Chondrocyte (in vitro differentiated cells): ENCODE data around the gene RAVER1. TPM values are rescaled to one million over a fixed set of nuclear protein-coding genes. Genes with fewer than 3 reads are reported as not detected.

Experiments
- DNase-seq: peaks from one replicate; pipeline ENCODE4 v3.0.0; 2021; ENCODE audit warnings: mixed read lengths, low spot score
- H3K27ac Mint-ChIP-seq: one replicate; pipeline ENCODE4 v1.8.0; 2021; ENCODE audit warnings: mild to moderate bottlenecking, moderate library complexity, mixed read lengths; ENCODE audit not compliant: unreplicated experiment
- H3K27me3 Mint-ChIP-seq: 2 replicates; pipeline ENCODE4 v1.8.0; 2021; ENCODE audit warnings: low read depth, mixed read lengths
- H3K36me3 Mint-ChIP-seq: 2 replicates; pipeline ENCODE4 v1.8.0; 2021; ENCODE audit warnings: low read depth, mixed read lengths
- H3K4me1 Mint-ChIP-seq: 2 replicates; pipeline ENCODE4 v1.8.0; 2021; ENCODE audit warnings: low read depth, mild to moderate bottlenecking, mixed read lengths
- H3K4me3 Mint-ChIP-seq: one replicate; pipeline ENCODE4 v1.8.0; 2021; ENCODE audit warnings: mild to moderate bottlenecking, moderate library complexity, mixed read lengths; ENCODE audit not compliant: unreplicated experiment
- H3K9me3 Mint-ChIP-seq: 2 replicates; pipeline ENCODE4 v1.8.0; 2021; ENCODE audit warnings: low read depth, mixed read lengths
- CTCF ChIP-seq: fragments of 200-600 bp; sonication (generic); IDR thresholded peaks from 2 replicates; pipeline ENCODE4 v1.5.0; 2021; ENCODE audit warnings: antibody characterized with exemption, mild to moderate bottlenecking, moderate library complexity
- total RNA-seq: library from RNA; stranded (reverse); gene quantifications from 3 replicates; pipeline ENCODE4 v1.2.1, GENCODE V29; 2021

Gene RAVER1
- total RNA-seq, 1 donor from 2014 or later: 32.3 TPM

DNA sequence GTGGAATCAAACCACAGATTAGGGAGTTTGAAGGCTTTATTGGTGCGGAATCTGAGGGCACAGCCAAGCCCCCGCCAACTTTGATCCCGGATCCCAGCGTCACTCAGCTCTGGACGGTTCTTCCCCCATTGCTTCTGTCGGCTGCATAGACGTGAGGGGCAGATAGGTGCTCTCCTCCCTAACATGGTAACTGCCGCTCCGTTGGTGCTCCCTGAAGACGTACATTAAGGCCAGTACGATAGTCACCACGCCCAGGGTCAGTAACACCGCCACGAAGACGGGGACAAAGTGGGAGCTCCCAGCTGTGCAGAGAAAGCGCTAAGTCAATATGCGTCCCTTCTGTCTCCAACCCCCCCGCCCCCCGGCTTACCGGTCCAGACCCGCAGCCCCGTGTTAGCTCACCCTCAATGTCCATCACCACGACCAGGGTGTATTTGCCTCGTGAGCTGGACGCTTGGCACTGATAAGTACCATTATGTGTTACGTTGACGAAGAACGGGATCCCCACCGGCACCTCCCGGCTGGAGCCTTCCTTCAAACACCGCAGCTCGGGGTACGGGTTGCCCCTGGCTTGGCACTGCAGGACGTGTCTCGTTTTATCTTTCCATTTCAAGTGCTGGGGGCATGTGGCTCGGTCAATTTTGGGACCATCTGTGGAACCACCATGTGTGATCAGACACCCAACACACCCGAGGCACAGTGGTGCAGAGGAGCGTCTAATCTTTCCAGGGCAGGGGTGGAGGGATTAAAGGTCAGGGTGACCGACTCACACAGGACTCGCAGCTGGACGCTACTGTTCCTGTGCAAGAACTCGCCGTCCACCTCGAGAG, 644 bp upstream of the RAVER1 start:
- Mint-ChIP-seq H3K9me3 (no peaks in the 10 kb centered on the region), H3K4me3 (peak overlapping the region; percentile 94), H3K27ac (peak overlapping the region; percentile 95), H3K4me1 (peaks cover 28% of the 10 kb centered on the region), H3K27me3 (no peaks in the 10 kb centered on the region), H3K36me3 (peaks cover 4% of the 10 kb centered on the region)
- no peak for DNase-seq
- no peak for TF ChIP-seq CTCF

GRCh38 chr19:10332158-10332964, 968 bp downstream of the RAVER1 start:
- DNase-seq: no peak
- peak overlapping the region; percentile 94 for H3K4me3 Mint-ChIP-seq
- H3K27me3 Mint-ChIP-seq: no peaks in the 10 kb centered on the region
- H3K27ac Mint-ChIP-seq: peak overlapping the region; percentile 99
- H3K4me1 Mint-ChIP-seq: peaks cover 28% of the 10 kb centered on the region
- H3K9me3 Mint-ChIP-seq: no peaks in the 10 kb centered on the region
- peak; percentile 55 for TF ChIP-seq CTCF
- H3K36me3 Mint-ChIP-seq: peaks cover 6% of the 10 kb centered on the region

- Mint-ChIP-seq H3K27me3 (no peaks in the 10 kb centered on the region), H3K27ac (no peak overlapping the region), H3K4me3 (no peak overlapping the region), H3K9me3 (no peaks in the 10 kb centered on the region), H3K4me1 (peaks cover 23% of the 10 kb centered on the region), H3K36me3 (peaks cover 9% of the 10 kb centered on the region)
- no peak for DNase-seq
- no peak for TF ChIP-seq CTCF
Measured at GRCh38 chr19:10329555-10329954, 3.8 kb downstream of the RAVER1 start.

DNA sequence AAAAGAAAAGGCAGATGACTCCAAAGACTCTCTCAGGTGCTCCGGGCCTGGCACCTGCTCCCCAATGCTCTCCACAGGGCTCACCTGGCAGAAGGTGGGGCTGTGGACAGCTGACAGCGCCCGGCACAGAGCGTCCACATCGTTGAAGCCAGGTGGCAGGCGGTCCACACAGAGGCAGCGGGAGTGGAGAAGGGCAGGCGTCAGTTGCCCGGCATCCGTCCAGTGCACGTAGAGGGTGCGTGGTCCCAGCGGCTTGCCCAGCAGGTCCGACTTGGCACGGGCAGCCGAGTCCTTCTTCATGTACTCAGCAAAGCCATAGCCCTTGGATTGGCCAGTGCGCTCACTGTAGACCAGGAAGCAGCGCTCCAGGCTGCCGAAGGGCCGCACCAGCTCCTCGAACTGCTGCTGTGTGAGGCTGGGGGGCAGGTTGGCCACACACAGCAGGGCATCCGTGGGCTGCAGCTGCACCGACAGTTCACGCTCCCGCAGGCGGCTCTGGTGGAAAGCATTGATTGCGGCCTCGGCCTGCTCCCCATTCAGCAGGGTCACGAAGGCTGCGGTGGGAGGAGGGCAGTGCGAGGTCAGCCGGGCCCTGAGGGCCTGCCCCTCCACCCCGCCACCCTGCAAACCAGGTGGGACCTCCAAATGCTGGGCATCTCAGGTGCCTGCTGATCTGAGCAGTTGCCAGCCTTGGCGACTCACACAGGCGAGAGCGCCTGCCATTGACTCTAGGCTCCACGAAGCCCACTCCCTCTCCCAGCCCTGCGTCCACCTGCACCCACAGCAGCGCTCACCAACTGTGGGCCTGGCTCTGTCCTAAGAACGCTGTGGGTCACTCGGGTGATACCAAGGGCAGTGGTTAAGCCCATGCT, 4.5 kb downstream of the RAVER1 start:
- no peak overlapping the region for H3K4me3 Mint-ChIP-seq
- H3K4me1 Mint-ChIP-seq: peaks cover 16% of the 10 kb centered on the region
- H3K27ac Mint-ChIP-seq: no peak overlapping the region
- H3K27me3 Mint-ChIP-seq: no peaks in the 10 kb centered on the region
- H3K36me3 Mint-ChIP-seq: peaks cover 9% of the 10 kb centered on the region
- H3K9me3 Mint-ChIP-seq: no peaks in the 10 kb centered on the region
- TF ChIP-seq CTCF: no peak
- DNase-seq: no peak

GRCh38 chr19:10327793-10328192, 5.5 kb downstream of the RAVER1 start:
- peaks cover 9% of the 10 kb centered on the region for H3K36me3 Mint-ChIP-seq
- no peak for TF ChIP-seq CTCF
- no peaks in the 10 kb centered on the region for H3K9me3 Mint-ChIP-seq
- peaks cover 12% of the 10 kb centered on the region for H3K4me1 Mint-ChIP-seq
- no peaks in the 10 kb centered on the region for H3K27me3 Mint-ChIP-seq
- no peak overlapping the region for H3K4me3 Mint-ChIP-seq
- no peak for DNase-seq
- no peak overlapping the region for H3K27ac Mint-ChIP-seq
